GM23338 (cell line): ENCODE measurements around the gene GRM4. TPM values are rescaled to one million over a fixed set of nuclear protein-coding genes. Genes with fewer than 3 reads are reported as not detected.

Experiments used
- ATAC-seq: fragments of 200-7000 bp; cut with Tn5 transposase; 3 replicates; pipeline ENCODE4 v1.9.1; 2020
- DNase-seq: peaks from one replicate; pipeline ENCODE4 v3.0.0-alpha.2; 2015; ENCODE audit warnings: low spot score
- H2AFZ ChIP-seq: fragments of 200-600 bp; sonication (generic); 2 replicates; pipeline ENCODE4 v1.8.0; 2016; ENCODE audit warnings: antibody characterized with exemption, mild to moderate bottlenecking, moderate library complexity
- H3F3A ChIP-seq: fragments of 200-600 bp; sonication (generic); replicated peaks from 2 replicates; pipeline ENCODE4 v1.8.0; 2017; ENCODE audit warnings: antibody characterized with exemption, mixed run types, low read depth
- H3K27ac ChIP-seq: fragments of 200-600 bp; sonication (generic); 2 replicates; pipeline ENCODE4 v1.6.1; 2016; ENCODE audit warnings: low read depth
- H3K27me3 ChIP-seq: fragments of 200-600 bp; sonication (generic); 2 replicates; pipeline ENCODE4 v1.8.0; 2016; ENCODE audit warnings: mild to moderate bottlenecking, mixed run types, moderate library complexity; ENCODE audit not compliant: insufficient read depth
- H3K36me3 ChIP-seq: fragments of 200-600 bp; sonication (generic); 2 replicates; pipeline ENCODE4 v1.8.0; 2016; ENCODE audit warnings: mild to moderate bottlenecking; ENCODE audit not compliant: insufficient read depth
- H3K4me1 ChIP-seq: fragments of 200-600 bp; sonication (generic); 2 replicates; pipeline ENCODE4 v1.8.0; 2016; ENCODE audit warnings: mild to moderate bottlenecking, moderate library complexity; ENCODE audit not compliant: insufficient read depth
- H3K4me2 ChIP-seq: fragments of 200-600 bp; sonication (generic); 2 replicates; pipeline ENCODE4 v1.7.1; 2017; ENCODE audit warnings: mixed run types
- H3K4me3 ChIP-seq: fragments of 200-600 bp; sonication (generic); 2 replicates; pipeline ENCODE4 v1.6.1; 2016; ENCODE audit warnings: mixed run types
- H3K79me2 ChIP-seq: fragments of 200-600 bp; sonication (generic); replicated peaks from 2 replicates; pipeline ENCODE4 v1.8.0; 2017; ENCODE audit warnings: mild to moderate bottlenecking; ENCODE audit not compliant: insufficient read depth
- H3K9me2 ChIP-seq: fragments of 200-600 bp; sonication (generic); 2 replicates; pipeline ENCODE4 v1.8.0; 2017; ENCODE audit not compliant: insufficient read depth
- H4K20me1 ChIP-seq: fragments of 200-600 bp; sonication (generic); replicated peaks from 2 replicates; pipeline ENCODE4 v1.8.0; 2017; ENCODE audit warnings: mild to moderate bottlenecking; ENCODE audit not compliant: insufficient read depth
- H3K27ac Mint-ChIP-seq: 2 replicates; pipeline ENCODE4 v1.8.0; 2020; ENCODE audit warnings: inconsistent platforms, mild to moderate bottlenecking, moderate library complexity, mixed read lengths
- H3K27me3 Mint-ChIP-seq: 3 replicates; pipeline ENCODE4 v1.8.0; 2022; ENCODE audit warnings: low read depth, mild to moderate bottlenecking, moderate library complexity, mixed read lengths, inconsistent platforms; ENCODE audit not compliant: insufficient read depth, poor library complexity
- H3K36me3 Mint-ChIP-seq: 3 replicates; pipeline ENCODE4 v1.8.0; 2021; ENCODE audit warnings: low read depth, mild to moderate bottlenecking, inconsistent platforms, moderate library complexity, mixed read lengths
- H3K4me1 Mint-ChIP-seq: 3 replicates; pipeline ENCODE4 v1.8.0; 2020; ENCODE audit warnings: mild to moderate bottlenecking, inconsistent platforms, mixed read lengths
- H3K4me3 Mint-ChIP-seq: 3 replicates; pipeline ENCODE4 v1.8.0; 2021; ENCODE audit warnings: moderate library complexity, mild to moderate bottlenecking, inconsistent platforms, mixed read lengths
- H3K9me3 Mint-ChIP-seq: 3 replicates; pipeline ENCODE4 v1.8.0; 2020; ENCODE audit warnings: moderate library complexity, mild to moderate bottlenecking, inconsistent platforms, mixed read lengths
- CREB1 ChIP-seq: fragments of 250-450 bp; sonication (Bioruptor Pico); IDR thresholded peaks from 2 replicates; pipeline ENCODE4 v1.5.0; 2020; ENCODE audit warnings: low read depth, mild to moderate bottlenecking, moderate library complexity
- EZH2phosphoT487 ChIP-seq: fragments of 200-600 bp; sonication (generic); IDR thresholded peaks from one replicate; pipeline ENCODE4 v1.8.1; 2018; ENCODE audit warnings: antibody characterized with exemption; ENCODE audit not compliant: unreplicated experiment
- JUNB ChIP-seq: IDR thresholded peaks from one replicate; pipeline ENCODE4 v1.6.1; 2016; ENCODE audit warnings: antibody characterized with exemption; ENCODE audit not compliant: unreplicated experiment
- NANOG ChIP-seq: IDR thresholded peaks from 2 replicates; pipeline ENCODE4 v1.6.1; 2016; ENCODE audit warnings: antibody characterized with exemption, borderline replicate concordance
- POLR2AphosphoS5 ChIP-seq: IDR thresholded peaks from 2 replicates; pipeline ENCODE4 v1.6.1; 2016; ENCODE audit warnings: antibody characterized with exemption, low read depth
- STAT1 ChIP-seq: IDR thresholded peaks from one replicate; pipeline ENCODE4 v1.6.1; 2016; ENCODE audit warnings: antibody characterized with exemption; ENCODE audit not compliant: unreplicated experiment
- ZNF114 ChIP-seq: fragments of 250-450 bp; sonication (Bioruptor Pico); IDR thresholded peaks from 2 replicates; pipeline ENCODE4 v1.5.0; 2020; ENCODE audit warnings: mild to moderate bottlenecking, moderate library complexity
- ZNF331 ChIP-seq: fragments of 250-450 bp; sonication (Bioruptor Pico); IDR thresholded peaks from 2 replicates; pipeline ENCODE4 v1.5.0; 2020; ENCODE audit warnings: low read depth, mild to moderate bottlenecking, moderate library complexity
- polyA plus RNA-seq: library from polyadenylated mRNA; unstranded; fragments of >200 nt; fragmentation: Nextera tagmentation; extraction: Ambion mirVana; gene quantifications from 2 replicates; pipeline ENCODE4 v1.2.1, GENCODE V29; 2016
- total RNA-seq: library from RNA; depleted of rRNA; stranded (reverse); fragments of >200 nt; shearing (Covaris generic); gene quantifications from 2 replicates; pipeline ENCODE4 v1.2.3, GENCODE V29; 2014
- TF ChIP-seq, protein P1 (sequence below), 2 experiments: fragments of 200-600 bp in 1 of 2; sonication (generic) in 1 of 2; conservative IDR thresholded peaks; 2 replicates each; pipeline versions ENCODE4 v1.5.1 to v1.6.1; 2016 to 2017; ENCODE audit warnings: antibody characterized with exemption in 2 of 2, low read depth in 2 of 2, mild to moderate bottlenecking in 2 of 2, moderate library complexity in 1 of 2
- TF ChIP-seq, protein P2 (sequence below): IDR thresholded peaks from one replicate; pipeline ENCODE4 v1.6.1; 2018; ENCODE audit warnings: antibody characterized with exemption; ENCODE audit not compliant: unreplicated experiment
- TF ChIP-seq, protein P3 (sequence below): fragments of 250-450 bp; sonication (Bioruptor Pico); IDR thresholded peaks from 2 replicates; pipeline ENCODE4 v1.5.0; 2020; ENCODE audit warnings: mild to moderate bottlenecking, moderate library complexity

The GRM4 gene
- total and polyA plus RNA-seq, 2 experiments from 2014 or later: 7.0 to 30.6 TPM

DNA sequence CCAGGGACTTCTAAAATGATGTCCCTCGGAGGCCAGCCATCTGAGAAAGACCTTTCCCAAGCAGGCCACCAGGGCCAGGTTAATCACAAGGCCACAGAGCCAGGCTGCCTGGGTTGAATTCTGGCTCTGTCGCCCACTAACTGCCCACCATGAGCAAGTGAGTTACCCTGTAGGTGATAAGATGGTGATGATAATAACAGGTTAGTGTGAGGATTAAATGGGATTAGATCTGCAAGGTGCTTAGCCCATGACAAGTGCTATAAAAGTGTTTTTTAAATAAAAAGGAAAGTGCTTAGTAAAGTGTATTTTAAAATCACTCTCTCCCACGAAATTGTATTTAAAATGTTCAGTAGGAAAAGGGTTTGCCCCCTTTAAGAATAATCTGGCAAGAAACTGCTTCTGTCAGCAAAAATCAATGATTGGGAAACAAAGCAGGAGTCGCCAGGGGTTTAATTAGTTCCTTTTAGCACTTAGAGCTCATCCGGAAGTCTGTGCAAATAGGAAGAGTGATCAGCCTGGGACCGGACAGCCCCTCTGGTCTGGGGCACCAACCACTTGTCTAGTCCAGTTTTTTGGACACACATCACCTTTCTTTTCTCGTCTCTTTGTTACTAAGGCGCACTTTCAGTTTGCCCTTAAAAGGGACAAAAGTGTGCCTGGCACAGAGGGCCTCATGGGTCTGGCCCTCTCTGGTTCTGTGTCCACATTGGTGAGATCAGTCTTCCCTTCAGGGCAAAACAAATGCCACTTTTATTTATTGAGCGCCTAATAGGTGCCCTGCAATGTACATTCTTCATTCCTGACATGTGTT is 150.4 kb downstream of the GRM4 start:
- Histone ChIP-seq H3K27ac (no peak overlapping the region), H2AFZ (no peak overlapping the region), H3K4me2 (no peak overlapping the region), H3K79me2 (no peaks in the 10 kb centered on the region), H3K36me3 (no peaks in the 10 kb centered on the region), H3F3A (no peaks in the 10 kb centered on the region), H4K20me1 (no peaks in the 10 kb centered on the region), H3K4me1 (0 out of 2 replicates have a peak, but pooled peaks cover 5% of the 10 kb centered on the region), H3K9me2 (no peaks in the 10 kb centered on the region), H3K4me3 (no peak overlapping the region), H3K27me3 (peaks cover 12% of the 10 kb centered on the region)
- H3K27ac Mint-ChIP-seq: no peak overlapping the region
- peaks cover 37% of the 10 kb centered on the region for H3K27me3 Mint-ChIP-seq
- H3K9me3 Mint-ChIP-seq: peaks cover 2% of the 10 kb centered on the region; the same call in 1 of the 3 replicates
- no peak overlapping the region for H3K4me3 Mint-ChIP-seq
- DNase-seq (no peak), ATAC-seq (no peak)
- TF ChIP-seq NANOG (no peak), STAT1 (no peak), POLR2AphosphoS5 (no peak), ZNF114 (no peak), CREB1 (CRISPR knock-in tag) (no peak), EZH2phosphoT487 (no peak), JUNB (no peak), ZNF331 (CRISPR knock-in tag) (no peak)
- TF ChIP-seq, protein P1, sequence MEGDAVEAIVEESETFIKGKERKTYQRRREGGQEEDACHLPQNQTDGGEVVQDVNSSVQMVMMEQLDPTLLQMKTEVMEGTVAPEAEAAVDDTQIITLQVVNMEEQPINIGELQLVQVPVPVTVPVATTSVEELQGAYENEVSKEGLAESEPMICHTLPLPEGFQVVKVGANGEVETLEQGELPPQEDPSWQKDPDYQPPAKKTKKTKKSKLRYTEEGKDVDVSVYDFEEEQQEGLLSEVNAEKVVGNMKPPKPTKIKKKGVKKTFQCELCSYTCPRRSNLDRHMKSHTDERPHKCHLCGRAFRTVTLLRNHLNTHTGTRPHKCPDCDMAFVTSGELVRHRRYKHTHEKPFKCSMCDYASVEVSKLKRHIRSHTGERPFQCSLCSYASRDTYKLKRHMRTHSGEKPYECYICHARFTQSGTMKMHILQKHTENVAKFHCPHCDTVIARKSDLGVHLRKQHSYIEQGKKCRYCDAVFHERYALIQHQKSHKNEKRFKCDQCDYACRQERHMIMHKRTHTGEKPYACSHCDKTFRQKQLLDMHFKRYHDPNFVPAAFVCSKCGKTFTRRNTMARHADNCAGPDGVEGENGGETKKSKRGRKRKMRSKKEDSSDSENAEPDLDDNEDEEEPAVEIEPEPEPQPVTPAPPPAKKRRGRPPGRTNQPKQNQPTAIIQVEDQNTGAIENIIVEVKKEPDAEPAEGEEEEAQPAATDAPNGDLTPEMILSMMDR (conservative IDR thresholded peaks at IDR 0.05; ENCODE audit: low read depth in 2 of 2): no peak
- TF ChIP-seq, protein P2, sequence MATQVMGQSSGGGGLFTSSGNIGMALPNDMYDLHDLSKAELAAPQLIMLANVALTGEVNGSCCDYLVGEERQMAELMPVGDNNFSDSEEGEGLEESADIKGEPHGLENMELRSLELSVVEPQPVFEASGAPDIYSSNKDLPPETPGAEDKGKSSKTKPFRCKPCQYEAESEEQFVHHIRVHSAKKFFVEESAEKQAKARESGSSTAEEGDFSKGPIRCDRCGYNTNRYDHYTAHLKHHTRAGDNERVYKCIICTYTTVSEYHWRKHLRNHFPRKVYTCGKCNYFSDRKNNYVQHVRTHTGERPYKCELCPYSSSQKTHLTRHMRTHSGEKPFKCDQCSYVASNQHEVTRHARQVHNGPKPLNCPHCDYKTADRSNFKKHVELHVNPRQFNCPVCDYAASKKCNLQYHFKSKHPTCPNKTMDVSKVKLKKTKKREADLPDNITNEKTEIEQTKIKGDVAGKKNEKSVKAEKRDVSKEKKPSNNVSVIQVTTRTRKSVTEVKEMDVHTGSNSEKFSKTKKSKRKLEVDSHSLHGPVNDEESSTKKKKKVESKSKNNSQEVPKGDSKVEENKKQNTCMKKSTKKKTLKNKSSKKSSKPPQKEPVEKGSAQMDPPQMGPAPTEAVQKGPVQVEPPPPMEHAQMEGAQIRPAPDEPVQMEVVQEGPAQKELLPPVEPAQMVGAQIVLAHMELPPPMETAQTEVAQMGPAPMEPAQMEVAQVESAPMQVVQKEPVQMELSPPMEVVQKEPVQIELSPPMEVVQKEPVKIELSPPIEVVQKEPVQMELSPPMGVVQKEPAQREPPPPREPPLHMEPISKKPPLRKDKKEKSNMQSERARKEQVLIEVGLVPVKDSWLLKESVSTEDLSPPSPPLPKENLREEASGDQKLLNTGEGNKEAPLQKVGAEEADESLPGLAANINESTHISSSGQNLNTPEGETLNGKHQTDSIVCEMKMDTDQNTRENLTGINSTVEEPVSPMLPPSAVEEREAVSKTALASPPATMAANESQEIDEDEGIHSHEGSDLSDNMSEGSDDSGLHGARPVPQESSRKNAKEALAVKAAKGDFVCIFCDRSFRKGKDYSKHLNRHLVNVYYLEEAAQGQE: no peak
- TF ChIP-seq, protein P3, sequence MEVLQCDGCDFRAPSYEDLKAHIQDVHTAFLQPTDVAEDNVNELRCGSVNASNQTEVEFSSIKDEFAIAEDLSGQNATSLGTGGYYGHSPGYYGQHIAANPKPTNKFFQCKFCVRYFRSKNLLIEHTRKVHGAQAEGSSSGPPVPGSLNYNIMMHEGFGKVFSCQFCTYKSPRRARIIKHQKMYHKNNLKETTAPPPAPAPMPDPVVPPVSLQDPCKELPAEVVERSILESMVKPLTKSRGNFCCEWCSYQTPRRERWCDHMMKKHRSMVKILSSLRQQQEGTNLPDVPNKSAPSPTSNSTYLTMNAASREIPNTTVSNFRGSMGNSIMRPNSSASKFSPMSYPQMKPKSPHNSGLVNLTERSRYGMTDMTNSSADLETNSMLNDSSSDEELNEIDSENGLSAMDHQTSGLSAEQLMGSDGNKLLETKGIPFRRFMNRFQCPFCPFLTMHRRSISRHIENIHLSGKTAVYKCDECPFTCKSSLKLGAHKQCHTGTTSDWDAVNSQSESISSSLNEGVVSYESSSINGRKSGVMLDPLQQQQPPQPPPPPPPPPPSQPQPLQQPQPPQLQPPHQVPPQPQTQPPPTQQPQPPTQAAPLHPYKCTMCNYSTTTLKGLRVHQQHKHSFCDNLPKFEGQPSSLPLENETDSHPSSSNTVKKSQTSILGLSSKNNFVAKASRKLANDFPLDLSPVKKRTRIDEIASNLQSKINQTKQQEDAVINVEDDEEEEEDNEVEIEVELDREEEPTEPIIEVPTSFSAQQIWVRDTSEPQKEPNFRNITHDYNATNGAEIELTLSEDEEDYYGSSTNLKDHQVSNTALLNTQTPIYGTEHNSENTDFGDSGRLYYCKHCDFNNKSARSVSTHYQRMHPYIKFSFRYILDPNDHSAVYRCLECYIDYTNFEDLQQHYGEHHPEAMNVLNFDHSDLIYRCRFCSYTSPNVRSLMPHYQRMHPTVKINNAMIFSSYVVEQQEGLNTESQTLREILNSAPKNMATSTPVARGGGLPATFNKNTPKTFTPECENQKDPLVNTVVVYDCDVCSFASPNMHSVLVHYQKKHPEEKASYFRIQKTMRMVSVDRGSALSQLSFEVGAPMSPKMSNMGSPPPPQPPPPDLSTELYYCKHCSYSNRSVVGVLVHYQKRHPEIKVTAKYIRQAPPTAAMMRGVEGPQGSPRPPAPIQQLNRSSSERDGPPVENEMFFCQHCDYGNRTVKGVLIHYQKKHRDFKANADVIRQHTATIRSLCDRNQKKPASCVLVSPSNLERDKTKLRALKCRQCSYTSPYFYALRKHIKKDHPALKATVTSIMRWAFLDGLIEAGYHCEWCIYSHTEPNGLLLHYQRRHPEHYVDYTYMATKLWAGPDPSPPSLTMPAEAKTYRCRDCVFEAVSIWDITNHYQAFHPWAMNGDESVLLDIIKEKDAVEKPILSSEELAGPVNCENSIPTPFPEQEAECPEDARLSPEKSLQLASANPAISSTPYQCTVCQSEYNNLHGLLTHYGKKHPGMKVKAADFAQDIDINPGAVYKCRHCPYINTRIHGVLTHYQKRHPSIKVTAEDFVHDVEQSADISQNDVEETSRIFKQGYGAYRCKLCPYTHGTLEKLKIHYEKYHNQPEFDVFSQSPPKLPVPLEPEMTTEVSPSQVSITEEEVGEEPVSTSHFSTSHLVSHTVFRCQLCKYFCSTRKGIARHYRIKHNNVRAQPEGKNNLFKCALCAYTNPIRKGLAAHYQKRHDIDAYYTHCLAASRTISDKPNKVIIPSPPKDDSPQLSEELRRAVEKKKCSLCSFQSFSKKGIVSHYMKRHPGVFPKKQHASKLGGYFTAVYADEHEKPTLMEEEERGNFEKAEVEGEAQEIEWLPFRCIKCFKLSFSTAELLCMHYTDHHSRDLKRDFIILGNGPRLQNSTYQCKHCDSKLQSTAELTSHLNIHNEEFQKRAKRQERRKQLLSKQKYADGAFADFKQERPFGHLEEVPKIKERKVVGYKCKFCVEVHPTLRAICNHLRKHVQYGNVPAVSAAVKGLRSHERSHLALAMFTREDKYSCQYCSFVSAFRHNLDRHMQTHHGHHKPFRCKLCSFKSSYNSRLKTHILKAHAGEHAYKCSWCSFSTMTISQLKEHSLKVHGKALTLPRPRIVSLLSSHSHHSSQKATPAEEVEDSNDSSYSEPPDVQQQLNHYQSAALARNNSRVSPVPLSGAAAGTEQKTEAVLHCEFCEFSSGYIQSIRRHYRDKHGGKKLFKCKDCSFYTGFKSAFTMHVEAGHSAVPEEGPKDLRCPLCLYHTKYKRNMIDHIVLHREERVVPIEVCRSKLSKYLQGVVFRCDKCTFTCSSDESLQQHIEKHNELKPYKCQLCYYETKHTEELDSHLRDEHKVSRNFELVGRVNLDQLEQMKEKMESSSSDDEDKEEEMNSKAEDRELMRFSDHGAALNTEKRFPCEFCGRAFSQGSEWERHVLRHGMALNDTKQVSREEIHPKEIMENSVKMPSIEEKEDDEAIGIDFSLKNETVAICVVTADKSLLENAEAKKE: no peak
- no peaks in the 10 kb centered on the region for H3K36me3 Mint-ChIP-seq
- H3K4me1 Mint-ChIP-seq: peaks cover 8% of the 10 kb centered on the region
